ENCODE results near the gene HMCN2. TPM values are rescaled to one million over a fixed set of nuclear protein-coding genes. Genes with fewer than 3 reads are reported as not detected.

Gene HMCN2
- polyA plus RNA-seq, 1 of the 3 experiments (the other 2 are of a cell fraction), result 0.15 TPM

GRCh38 chr9:130473009-130473408 lies 207.4 kb downstream of the HMCN2 start:
- H3K27ac ChIP-seq (ENCODE audit: low read depth in 2 of 2, low read length in 1 of 2), result no peak overlapping the region
- H3K9me3 ChIP-seq, result no peaks in the 10 kb centered on the region
- no peaks in the 10 kb centered on the region for H3K36me3 ChIP-seq (replicated peaks in 1 of 2; ENCODE audit: control insufficient read depth in 1 of 2, insufficient read depth in 2 of 2, low read length in 1 of 2)
- no peaks in the 10 kb centered on the region for H3F3A ChIP-seq (replicated peaks; ENCODE audit: insufficient read depth)
- ChIA-PET POLR2A (no interaction called here), CTCF (interaction anchor here (0.7 to 28.4 kb wide), 7 partner anchors 9 to 211 kb away, joined by 3 to 520 read pairs (median 3); no protein-coding TSS in a partner anchor)
- no peaks in the 10 kb centered on the region for H3K27me3 ChIP-seq (ENCODE audit: insufficient read depth)
- TF ChIP-seq SMC3 (IDR thresholded peaks at IDR 0.05; ENCODE audit: low read depth, low read length), result no peak
- no peak for TF ChIP-seq YY1 (IDR thresholded peaks at IDR 0.05; ENCODE audit: low read depth)
- no peak for TF ChIP-seq GATA2 (CRISPR knock-in tag; IDR thresholded peaks at IDR 0.05)
- no peak for TF ChIP-seq FOXJ3 (CRISPR knock-in tag; IDR thresholded peaks at IDR 0.05)
- TF ChIP-seq RAD21 (IDR thresholded peaks at IDR 0.05; ENCODE audit: low read length), result no peak
- TF ChIP-seq RXRA (IDR thresholded peaks at IDR 0.05; ENCODE audit: borderline replicate concordance, low read depth), result no peak
- no peak for TF ChIP-seq ELF1 (IDR thresholded peaks at IDR 0.05)
- WGBS (ENCODE audit: low lambda C conversion rate), result 70% methylated on average over 6 of the region's 6 CpGs
- H3K9me2 ChIP-seq, result no peaks in the 10 kb centered on the region
- no peaks in the 10 kb centered on the region for H3K79me2 ChIP-seq (ENCODE audit: insufficient read depth)
- H3K4me2 ChIP-seq, result no peak overlapping the region
- no peaks in the 10 kb centered on the region for H3K4me1 ChIP-seq (ENCODE audit: control insufficient read depth in 1 of 2, insufficient read depth in 2 of 2, low read depth in 1 of 2, low read length in 1 of 2)
- H3K9ac ChIP-seq, result no peak overlapping the region
- H2AFZ ChIP-seq (ENCODE audit: low read depth), result no peak overlapping the region
- H4K20me1 ChIP-seq (ENCODE audit: insufficient read depth), result no peaks in the 10 kb centered on the region
- H3K4me3 ChIP-seq (ENCODE audit: low read depth in 2 of 2, low read length in 1 of 2), result no peak overlapping the region
- no peak for DNase-seq

GRCh38 chr9:130473566-130473965 lies 208.0 kb downstream of the HMCN2 start:
- Histone ChIP-seq H4K20me1 (ENCODE audit: insufficient read depth) (no peaks in the 10 kb centered on the region), H3F3A (replicated peaks; ENCODE audit: insufficient read depth) (no peaks in the 10 kb centered on the region), H3K4me3 (ENCODE audit: low read depth in 2 of 2, low read length in 1 of 2) (no peak overlapping the region), H3K9me3 (no peaks in the 10 kb centered on the region), H3K4me2 (no peak overlapping the region), H3K4me1 (ENCODE audit: control insufficient read depth in 1 of 2, insufficient read depth in 2 of 2, low read depth in 1 of 2, low read length in 1 of 2) (no peaks in the 10 kb centered on the region), H3K79me2 (ENCODE audit: insufficient read depth) (no peaks in the 10 kb centered on the region), H3K9me2 (no peaks in the 10 kb centered on the region), H2AFZ (ENCODE audit: low read depth) (no peak overlapping the region), H3K27ac (ENCODE audit: low read depth in 2 of 2, low read length in 1 of 2) (no peak overlapping the region), H3K27me3 (ENCODE audit: insufficient read depth) (no peaks in the 10 kb centered on the region), H3K9ac (no peak overlapping the region), H3K36me3 (replicated peaks in 1 of 2; ENCODE audit: control insufficient read depth in 1 of 2, insufficient read depth in 2 of 2, low read length in 1 of 2) (no peaks in the 10 kb centered on the region)
- POLR2A ChIA-PET, result no interaction called here
- 78% methylated on average over 13 of the region's 13 CpGs for WGBS (ENCODE audit: low lambda C conversion rate)
- TF ChIP-seq FOXJ3 (CRISPR knock-in tag; IDR thresholded peaks at IDR 0.05) (no peak), ELF1 (IDR thresholded peaks at IDR 0.05) (no peak), MEF2A (IDR thresholded peaks at IDR 0.05; ENCODE audit: borderline replicate concordance, low read depth) (no peak), RXRA (IDR thresholded peaks at IDR 0.05; ENCODE audit: borderline replicate concordance, low read depth) (no peak), EZH2phosphoT487 (IDR thresholded peaks at IDR 0.05; ENCODE audit: borderline replicate concordance, low read depth) (no peak), TAF1 (IDR thresholded peaks at IDR 0.05; ENCODE audit: borderline replicate concordance, low read depth, low read length) (no peak), FOXM1 (IDR thresholded peaks at IDR 0.05; ENCODE audit: low read depth) (no peak), GATA2 (CRISPR knock-in tag; IDR thresholded peaks at IDR 0.05) (no peak), CHD2 (IDR thresholded peaks at IDR 0.05; ENCODE audit: low read length, partially characterized antibody) (no peak), TCF12 (IDR thresholded peaks at IDR 0.05) (no peak), RAD21 (IDR thresholded peaks at IDR 0.05; ENCODE audit: low read length) (no peak), NFIC (IDR thresholded peaks at IDR 0.05; ENCODE audit: borderline replicate concordance) (no peak)
- TF ChIP-seq, protein P1, sequence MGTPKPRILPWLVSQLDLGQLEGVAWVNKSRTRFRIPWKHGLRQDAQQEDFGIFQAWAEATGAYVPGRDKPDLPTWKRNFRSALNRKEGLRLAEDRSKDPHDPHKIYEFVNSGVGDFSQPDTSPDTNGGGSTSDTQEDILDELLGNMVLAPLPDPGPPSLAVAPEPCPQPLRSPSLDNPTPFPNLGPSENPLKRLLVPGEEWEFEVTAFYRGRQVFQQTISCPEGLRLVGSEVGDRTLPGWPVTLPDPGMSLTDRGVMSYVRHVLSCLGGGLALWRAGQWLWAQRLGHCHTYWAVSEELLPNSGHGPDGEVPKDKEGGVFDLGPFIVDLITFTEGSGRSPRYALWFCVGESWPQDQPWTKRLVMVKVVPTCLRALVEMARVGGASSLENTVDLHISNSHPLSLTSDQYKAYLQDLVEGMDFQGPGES (IDR thresholded peaks at IDR 0.05; ENCODE audit: low read depth, low read length), result no peak
- CTCF ChIA-PET, result interaction anchor here (1.1 to 28.4 kb wide), 5 partner anchors 13 to 210 kb away, joined by 3 to 520 read pairs (median 3); no protein-coding TSS in a partner anchor
- DNase-seq, result no peak
